ENCODE results near the gene ZNF639. TPM values are rescaled to one million over a fixed set of nuclear protein-coding genes. Genes with fewer than 3 reads are reported as not detected.

Gene ZNF639
- total and polyA plus RNA-seq, 9 of the 15 experiments (the other 6 are each of a cell fraction or from before 2014, with no cell fraction given), result 17.6 to 88.1 (median 53.7) TPM

- Histone ChIP-seq H3K4me1 (replicated peaks in 1 of 2; ENCODE audit: control insufficient read depth in 2 of 2, insufficient read depth in 2 of 2, low read length in 2 of 2) (peaks cover 6 to 13% of the 10 kb centered on the region in 2 experiments; a peak in 4 of 5 replicates), H3K9ac (ENCODE audit: insufficient read depth in 1 of 2, low read depth in 2 of 2, low read length in 2 of 2) (no peak overlapping the region), H3K79me2 (ENCODE audit: control insufficient read depth, insufficient read depth, low read length) (no peaks in the 10 kb centered on the region), H3K27ac (ENCODE audit: extremely low read depth, low read depth, low read length) (no peak overlapping the region), H3K9me3 (replicated peaks; ENCODE audit: control insufficient read depth, insufficient read depth, low read depth, low read length) (no peaks in the 10 kb centered on the region), H3K4me3 (no peak overlapping the region), H3K27me3 (ENCODE audit: control insufficient read depth in 2 of 2, insufficient read depth in 2 of 2, low read length in 2 of 2) (no peaks in the 10 kb centered on the region), H3K36me3 (ENCODE audit: control insufficient read depth, insufficient read depth, low read length) (no peaks in the 10 kb centered on the region), H4K20me1 (replicated peaks; ENCODE audit: control insufficient read depth, insufficient read depth, low read length) (no peaks in the 10 kb centered on the region), H3K9me1 (ENCODE audit: control insufficient read depth, insufficient read depth, low read length) (no peaks in the 10 kb centered on the region), H3K4me2 (ENCODE audit: insufficient read depth, low read length) (no peak overlapping the region), H2AFZ (ENCODE audit: low read depth, low read length) (peak overlapping the region; percentile 47; the same call in 1 of the 2 replicates)
- TF ChIP-seq ZNF224 (CRISPR knock-in tag; IDR thresholded peaks at IDR 0.05), result no peak
- TF ChIP-seq ZNF507 (tag; conservative IDR thresholded peaks at IDR 0.05), result no peak
- TF ChIP-seq TSC22D4 (tag; IDR thresholded peaks at IDR 0.05), result no peak
- no peak for TF ChIP-seq ZNF143 (CRISPR knock-in tag; IDR thresholded peaks at IDR 0.05)
- TF ChIP-seq POLR2G (IDR thresholded peaks at IDR 0.05; ENCODE audit: low read depth, low read length), result no peak
- TF ChIP-seq GABPA (tag; conservative IDR thresholded peaks at IDR 0.05; ENCODE audit: low read depth), result no peak
- WGBS (ENCODE audit: insufficient coverage, low coverage, missing lambda C conversion rate), result 100% methylated on average over 1 of the region's 1 CpG
- FAIRE-seq (no peak), DNase-seq (ENCODE audit: extremely low read depth in 1 of 4, low spot score in 3 of 4) (no peak), ATAC-seq (no peak)
- POLR2A ChIA-PET, result interaction anchor here (1.2 to 1.3 kb wide), 2 partner anchors 10 kb away, joined by 3 to 4 read pairs; no protein-coding TSS in a partner anchor
- intact Hi-C loops (cut with micrococcal nuclease) (no loop called here), in situ Hi-C loops (cut with MboI) (no loop called here)
- CTCF ChIA-PET (ENCODE audit: low intra/inter-chr PET ratio), result no interaction called here
- no TSS peak for BruUV-seq (replicated peaks)
Measured at GRCh38 chr3:179278151-179278550, 44.7 kb upstream of the ZNF639 start.

Data from K562 (cell line).